ENCODE data around the gene TUBB4A. TPM values are rescaled to one million over a fixed set of nuclear protein-coding genes. Genes with fewer than 3 reads are reported as not detected.
A peak's percentile ranks its signal among the peaks of the same experiment; 100 is the strongest.

TUBB4A gene
- total and polyA plus RNA-seq, 10 of the 15 experiments (the other 5 are each of a cell fraction or from before 2014, with no cell fraction given): 0.29 to 22.4 (median 3.8) TPM

GRCh38 chr19:6528544-6529121, 26.5 kb upstream of the TUBB4A start (continued):
- no peak for TF ChIP-seq HDGF (IDR thresholded peaks at IDR 0.05)
- no peak for TF ChIP-seq ZBTB11 (CRISPR knock-in tag; IDR thresholded peaks at IDR 0.05)
- no peak for TF ChIP-seq MEF2A (IDR thresholded peaks at IDR 0.05; ENCODE audit: insufficient read depth, low read depth, low read length)
- TF ChIP-seq BCLAF1 (IDR thresholded peaks at IDR 0.05): no peak
- peak; percentile 68 for TF ChIP-seq NKRF (conservative IDR thresholded peaks at IDR 0.05)
- no peak for TF ChIP-seq E2F4 (IDR thresholded peaks at IDR 0.05; ENCODE audit: low read depth, low read length)
- TF ChIP-seq POLR2A (IDR thresholded peaks at IDR 0.05; ENCODE audit: low read depth, low read length): peak; percentile 72
- no peak for TF ChIP-seq PAX8 (IDR thresholded peaks at IDR 0.05)
- TF ChIP-seq PML (IDR thresholded peaks at IDR 0.05; ENCODE audit: low read length): no peak
- no peak for TF ChIP-seq HDAC2 (IDR thresholded peaks at IDR 0.05)
- peak; percentile 90; the same call in 1 of the 2 replicates for TF ChIP-seq GATAD2B (conservative IDR thresholded peaks at IDR 0.05; ENCODE audit: low read depth)
- no peak for TF ChIP-seq CHD2 (IDR thresholded peaks at IDR 0.05; ENCODE audit: borderline replicate concordance, low read depth, low read length)
- no peak for TF ChIP-seq CBX5 (IDR thresholded peaks at IDR 0.05; ENCODE audit: low read depth)
- no peak for TF ChIP-seq SREBF2 (IDR thresholded peaks at IDR 0.05; ENCODE audit: low read length)
- no peak for TF ChIP-seq BMI1 (IDR thresholded peaks at IDR 0.05; ENCODE audit: borderline replicate concordance)
- no peak for TF ChIP-seq ZNF622 (IDR thresholded peaks at IDR 0.05)
- no peak; the same call in 1 of the 2 replicates for TF ChIP-seq NBN (IDR thresholded peaks at IDR 0.05)
- no peak; the same call in 1 of the 2 replicates for TF ChIP-seq RUNX3 (IDR thresholded peaks at IDR 0.05; ENCODE audit: low read length)
- TF ChIP-seq ZBED1 (IDR thresholded peaks at IDR 0.05; ENCODE audit: borderline replicate concordance): no peak
- TF ChIP-seq JUND (IDR thresholded peaks at IDR 0.05; ENCODE audit: low read depth, low read length): no peak
- TF ChIP-seq SP1 (IDR thresholded peaks at IDR 0.05; ENCODE audit: low read depth, low read length): peak; percentile 49
- TF ChIP-seq MXI1 (IDR thresholded peaks at IDR 0.05; ENCODE audit: low read depth, low read length): no peak
- 0 out of 2 replicates have a peak, but pooled peaks have one; percentile 12 for TF ChIP-seq ZNF207 (IDR thresholded peaks at IDR 0.05; ENCODE audit: borderline replicate concordance)
- no peak for TF ChIP-seq ZNF274 (IDR thresholded peaks at IDR 0.05; ENCODE audit: insufficient read depth, insufficient read length)
- peak; percentile 41; the same call in 1 of the 2 replicates for TF ChIP-seq IRF4 (IDR thresholded peaks at IDR 0.05; ENCODE audit: low read depth, low read length)

Data from GM12878 (cell line).